GM19023 (cell line): ENCODE measurements around the gene TMIGD3.

ENCODE experiments used
- ATAC-seq: cut with Tn5 transposase; IDR thresholded peaks from one replicate; pipeline ENCODE4 v1.9.1; 2021; ENCODE audit warnings: mild to moderate bottlenecking, moderate library complexity; ENCODE audit not compliant: unreplicated experiment

TMIGD3 gene

DNA sequence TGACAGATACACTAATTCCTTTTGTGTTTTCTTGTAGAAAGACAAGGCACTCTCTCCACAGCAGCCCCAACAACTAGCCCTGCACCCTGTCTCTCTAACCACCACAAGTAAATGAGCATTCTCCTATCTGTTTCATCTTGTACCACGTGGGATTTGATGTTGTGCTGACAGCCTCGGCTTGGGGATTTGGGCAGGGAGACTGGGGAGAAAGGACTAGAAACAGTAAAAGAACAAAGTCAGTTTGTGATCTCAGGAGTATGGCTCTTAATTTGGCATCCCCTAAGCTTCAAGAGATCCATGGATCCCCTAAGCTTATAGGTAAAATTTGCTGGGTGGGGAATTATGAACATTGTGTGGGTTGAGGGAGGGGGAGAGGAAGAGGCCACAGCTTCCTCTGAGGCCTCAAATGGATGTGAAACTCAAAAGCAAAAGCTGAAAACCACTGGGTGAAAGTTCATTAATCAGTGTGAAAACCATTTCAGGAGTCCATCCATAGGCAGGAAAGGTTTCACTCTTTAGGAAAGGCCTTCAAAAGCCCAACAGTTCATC lies 26.6 kb downstream of the TMIGD3 start:
- ATAC-seq = peak; percentile 69

DNA sequence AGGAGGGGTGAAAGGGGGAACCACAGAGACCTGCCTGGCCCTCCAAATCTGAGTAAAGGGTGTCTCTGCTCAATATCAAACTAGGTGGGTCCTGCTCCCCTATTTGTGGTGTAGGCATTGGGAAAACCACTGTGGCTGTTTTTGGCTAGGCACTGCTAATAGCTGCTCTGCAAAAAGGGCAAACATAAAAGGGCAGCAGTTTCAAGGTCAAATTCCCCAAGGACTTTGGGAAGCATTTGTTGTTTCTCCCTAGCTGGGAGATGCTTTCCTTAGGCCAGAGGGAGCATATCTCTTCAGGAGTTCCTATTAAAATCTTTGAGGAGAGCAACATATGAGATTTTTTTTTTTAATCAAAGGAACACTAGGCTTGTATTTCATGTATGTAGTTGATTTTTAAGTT lies 27.2 kb downstream of the TMIGD3 start:
- ATAC-seq = no peak

DNA sequence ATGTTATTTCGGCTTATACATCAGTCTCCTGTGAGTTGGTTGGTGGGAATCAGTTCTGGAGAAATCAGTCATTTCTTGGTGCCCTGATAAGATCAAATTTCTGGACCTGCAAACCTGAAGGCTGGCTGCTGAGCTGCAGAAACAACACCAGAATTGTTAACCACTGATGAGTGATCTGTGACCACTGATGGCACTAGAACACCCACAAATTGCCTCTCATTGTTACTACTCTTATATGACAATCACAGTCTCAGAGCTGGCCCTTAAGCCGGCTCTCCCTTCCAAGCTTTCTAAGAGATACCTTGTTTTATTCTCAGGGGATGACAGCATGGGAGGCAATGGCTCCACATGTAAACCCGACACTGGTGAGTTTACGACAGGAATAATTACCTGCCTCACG lies 27.7 kb downstream of the TMIGD3 start:
- ATAC-seq = no peak

DNA sequence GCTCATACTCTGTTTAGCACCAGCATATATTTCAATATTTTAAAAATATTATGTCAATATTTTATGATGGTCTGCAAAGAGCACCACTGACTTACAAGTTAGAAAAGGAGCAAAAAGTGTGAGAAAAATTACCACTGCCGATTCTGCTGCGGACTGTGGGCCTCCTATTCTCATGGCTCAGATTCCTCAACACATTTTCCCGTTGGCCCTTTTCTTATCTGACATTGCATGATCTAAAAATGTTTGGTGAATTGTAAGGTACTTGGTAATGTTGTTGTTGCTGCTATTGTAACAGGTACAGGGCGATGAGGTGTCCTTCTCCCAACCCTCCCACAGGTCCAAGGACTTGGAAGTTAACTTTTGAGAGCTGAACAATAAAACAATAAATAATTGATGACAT lies 28.9 kb downstream of the TMIGD3 start:
- no peak for ATAC-seq

DNA sequence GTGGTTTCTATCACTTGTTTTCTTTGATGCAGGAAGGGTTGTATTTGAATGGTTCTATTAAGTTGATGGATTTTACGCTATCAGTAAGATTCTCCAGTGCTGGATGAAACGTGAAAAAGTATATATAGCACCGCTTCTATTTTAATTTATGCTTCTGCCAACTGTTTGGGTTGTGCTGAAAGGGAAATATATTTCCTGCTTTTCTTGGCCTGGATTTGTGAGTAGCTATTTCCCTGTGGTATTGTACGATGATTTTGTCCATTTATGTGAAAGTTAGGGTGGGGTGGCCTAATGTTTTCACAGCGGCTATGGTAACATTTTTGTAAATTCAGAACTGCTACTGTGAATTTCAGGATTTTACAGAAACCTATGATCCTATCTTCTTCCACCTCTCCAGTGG lies 29.3 kb downstream of the TMIGD3 start:
- ATAC-seq = no peak

DNA sequence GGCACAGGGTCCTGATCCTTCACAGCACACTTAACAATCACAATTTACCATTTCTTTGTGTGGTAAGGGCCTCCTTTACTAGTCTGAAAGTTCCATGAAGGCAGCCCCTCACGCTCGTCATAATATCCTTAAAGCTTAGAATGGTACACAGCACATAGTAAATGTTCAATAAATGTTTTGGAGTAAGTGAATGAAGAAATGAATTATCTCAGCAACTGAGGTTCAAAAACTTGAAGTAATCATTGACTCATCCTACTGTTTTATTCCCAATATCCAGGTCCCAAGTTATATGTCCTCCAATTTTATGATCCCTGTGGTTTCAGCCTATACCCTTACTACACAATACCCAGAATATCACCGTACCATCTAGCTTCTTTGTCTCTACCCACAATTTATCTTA lies 31.9 kb downstream of the TMIGD3 start:
- no peak for ATAC-seq

DNA sequence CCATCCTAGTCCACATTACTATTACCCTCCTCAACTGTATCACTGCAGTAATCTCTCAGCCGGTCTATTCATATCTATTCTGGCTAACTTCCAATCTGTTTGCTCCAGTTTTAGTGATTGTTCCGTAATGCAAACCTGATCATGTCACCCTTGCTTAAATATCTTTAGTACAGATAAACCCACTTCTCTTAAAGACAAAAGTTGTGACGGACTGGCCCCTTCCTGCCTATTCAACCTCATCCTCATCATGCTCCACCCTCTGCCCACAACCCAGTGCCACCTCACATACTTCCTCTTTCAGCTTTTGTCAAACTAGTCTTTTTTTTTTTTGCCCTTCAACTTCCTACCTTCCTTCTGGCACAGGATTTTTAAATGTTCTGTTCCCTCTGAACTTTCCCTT lies 32.4 kb downstream of the TMIGD3 start:
- ATAC-seq = no peak

DNA sequence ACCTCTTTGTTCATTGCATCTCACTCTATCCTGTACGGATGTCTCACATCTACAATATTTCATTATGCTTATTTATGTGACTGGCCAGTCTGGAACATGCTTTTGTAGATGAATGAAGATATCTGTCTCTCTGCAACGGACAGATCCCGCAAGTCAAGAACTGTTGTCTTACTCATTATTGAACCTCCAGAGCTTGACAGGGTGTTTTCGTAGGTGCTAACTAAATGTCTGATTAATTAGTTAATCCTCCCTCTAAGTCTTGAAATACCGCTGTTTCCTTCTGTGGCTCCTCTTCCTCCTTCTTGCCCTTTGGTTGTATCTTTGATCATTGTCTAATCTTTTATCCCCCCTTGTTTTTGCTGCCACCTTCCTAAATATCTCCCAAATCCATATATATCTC lies 32.8 kb downstream of the TMIGD3 start:
- no peak for ATAC-seq

DNA sequence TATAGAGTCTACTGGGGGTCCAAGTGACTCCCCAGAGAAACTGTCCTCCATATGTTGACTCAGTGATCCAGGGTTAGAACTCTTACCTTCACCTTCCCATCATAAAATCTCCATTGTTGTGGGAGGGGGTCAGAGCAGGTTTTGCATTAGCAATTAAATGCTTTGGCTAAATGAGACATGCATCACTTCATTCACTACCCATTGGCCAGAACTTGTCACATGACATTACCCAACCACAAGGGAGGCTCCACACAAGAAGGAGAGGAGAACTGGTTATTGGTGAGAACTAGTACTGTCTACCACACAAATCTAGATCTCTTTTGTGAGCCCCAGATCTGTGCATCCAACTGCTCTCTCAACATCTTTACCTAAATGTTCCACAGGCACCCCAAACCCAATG lies 33.9 kb downstream of the TMIGD3 start:
- no peak for ATAC-seq

DNA sequence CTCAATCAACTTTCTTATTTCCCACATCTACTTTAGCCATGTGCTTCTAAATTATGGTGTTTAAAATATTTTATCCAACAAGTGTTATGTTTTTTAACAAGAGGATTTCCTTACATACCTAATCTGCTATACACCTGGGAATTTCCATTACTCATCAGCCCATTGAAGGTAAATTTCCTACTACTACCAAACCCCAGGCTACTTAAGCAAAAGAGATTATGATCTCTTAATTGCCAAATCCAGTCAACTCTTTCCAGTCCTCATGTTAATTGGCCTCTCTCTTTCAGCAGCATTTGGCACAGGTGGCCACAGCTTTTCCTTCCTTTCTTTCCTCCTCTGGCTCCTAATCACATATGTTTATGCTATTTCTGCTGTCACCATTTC lies 34.7 kb downstream of the TMIGD3 start:
- ATAC-seq = no peak

DNA sequence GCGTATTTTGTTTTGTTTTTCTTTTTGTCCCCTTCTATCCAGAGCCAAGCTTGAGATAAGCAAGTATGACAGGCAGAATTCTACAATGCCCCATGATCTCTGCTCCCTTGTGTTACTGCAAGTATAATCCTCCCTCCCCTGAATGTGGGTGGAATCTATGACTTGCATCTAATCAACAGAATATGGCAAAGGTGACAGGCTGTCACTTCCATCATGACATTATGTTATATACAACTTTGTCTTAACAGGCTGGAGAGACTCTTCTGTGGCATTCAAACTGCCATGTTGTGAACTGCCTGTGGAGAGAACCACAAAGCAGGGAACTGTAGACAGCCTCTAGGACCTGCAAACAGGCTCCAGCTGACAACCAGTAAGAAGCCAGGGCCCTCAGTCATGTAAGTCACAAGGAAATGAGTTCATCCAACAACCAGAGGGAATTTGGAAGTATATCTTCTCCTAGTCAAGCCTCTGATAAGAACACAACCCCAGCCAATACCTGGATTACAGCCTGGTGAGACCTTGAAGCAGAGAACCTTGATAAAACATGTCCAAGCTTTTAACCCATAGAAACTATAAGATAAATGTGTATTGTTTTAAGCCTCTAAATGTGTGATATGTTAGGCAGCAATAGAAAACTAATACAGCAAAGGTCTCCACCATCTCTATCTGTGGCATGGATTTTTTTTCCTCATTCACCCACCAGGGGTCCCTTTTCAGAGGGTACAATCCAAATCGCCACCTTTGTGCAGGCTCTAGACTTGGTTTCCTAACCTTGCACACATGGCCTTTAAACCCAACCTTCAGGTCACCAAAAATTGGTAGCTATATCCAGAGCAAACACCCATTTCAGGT lies 35.3 kb downstream of the TMIGD3 start:
- no peak for ATAC-seq

DNA sequence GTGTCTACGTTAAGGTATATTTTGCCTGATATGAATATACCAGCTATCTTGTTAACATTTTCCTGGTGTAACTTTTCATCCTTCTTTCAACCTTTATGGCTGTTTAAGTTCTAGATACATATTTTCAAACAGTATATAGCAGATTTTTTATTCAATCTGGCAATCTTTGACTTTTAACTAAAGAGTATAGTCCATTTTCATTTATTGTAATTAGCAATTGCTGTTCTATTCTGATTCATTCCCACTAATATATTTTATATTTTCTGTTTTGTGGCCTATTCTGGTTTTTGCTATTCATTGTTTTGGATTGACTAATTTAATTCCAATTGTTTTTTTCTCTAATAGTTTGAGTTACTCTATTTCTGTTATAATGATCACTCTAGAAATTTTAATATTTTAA lies 37.0 kb downstream of the TMIGD3 start:
- no peak for ATAC-seq

DNA sequence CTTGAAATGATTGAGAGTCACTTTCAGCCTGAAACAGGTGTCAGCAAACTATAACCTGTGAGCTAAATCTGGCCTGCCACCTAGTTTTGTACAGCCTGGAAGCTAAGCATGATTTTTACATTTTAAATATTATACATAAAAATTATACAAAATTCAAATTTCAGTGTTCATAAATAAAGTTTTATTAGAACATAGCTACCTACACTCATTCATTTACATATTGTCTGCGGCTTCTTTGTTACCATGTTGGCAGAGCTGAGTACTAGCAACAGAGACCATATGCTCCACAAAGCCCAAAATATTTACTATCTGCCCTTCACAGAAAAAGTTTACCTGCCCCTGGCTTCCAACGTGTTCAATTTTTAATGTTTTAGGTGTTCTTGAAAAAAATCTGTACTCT lies 37.7 kb downstream of the TMIGD3 start:
- ATAC-seq = no peak

DNA sequence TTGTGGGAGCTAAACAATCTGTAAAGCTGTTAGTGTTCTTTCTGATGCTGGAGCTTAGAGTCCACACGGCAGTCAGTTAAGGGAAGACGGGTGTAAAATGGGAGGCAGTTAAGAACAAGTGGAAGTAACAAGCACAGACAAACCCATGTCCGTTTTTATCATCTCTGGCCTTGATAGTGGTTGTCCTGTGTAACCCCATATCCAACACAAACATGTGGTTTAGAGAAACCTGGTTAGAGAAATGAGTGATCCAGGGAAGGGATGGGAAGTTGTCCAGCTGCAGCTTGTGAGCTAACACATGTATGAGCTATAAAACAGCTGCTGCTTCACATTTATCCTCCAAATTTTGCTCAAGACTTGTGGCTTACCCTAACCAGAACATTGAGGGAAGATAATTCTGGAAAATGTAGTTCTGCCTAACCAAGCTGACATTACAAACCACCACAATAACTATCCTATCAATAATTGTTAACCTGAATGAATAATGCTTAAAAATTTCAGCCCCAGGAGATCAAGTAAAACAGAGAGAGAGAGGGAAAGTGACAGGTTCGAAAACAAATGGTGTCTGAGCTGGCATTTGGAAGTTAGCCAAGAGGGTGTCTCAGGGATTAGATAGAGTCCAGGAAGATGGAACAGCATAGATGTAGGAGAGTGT lies 40.3 kb downstream of the TMIGD3 start:
- no peak for ATAC-seq

DNA sequence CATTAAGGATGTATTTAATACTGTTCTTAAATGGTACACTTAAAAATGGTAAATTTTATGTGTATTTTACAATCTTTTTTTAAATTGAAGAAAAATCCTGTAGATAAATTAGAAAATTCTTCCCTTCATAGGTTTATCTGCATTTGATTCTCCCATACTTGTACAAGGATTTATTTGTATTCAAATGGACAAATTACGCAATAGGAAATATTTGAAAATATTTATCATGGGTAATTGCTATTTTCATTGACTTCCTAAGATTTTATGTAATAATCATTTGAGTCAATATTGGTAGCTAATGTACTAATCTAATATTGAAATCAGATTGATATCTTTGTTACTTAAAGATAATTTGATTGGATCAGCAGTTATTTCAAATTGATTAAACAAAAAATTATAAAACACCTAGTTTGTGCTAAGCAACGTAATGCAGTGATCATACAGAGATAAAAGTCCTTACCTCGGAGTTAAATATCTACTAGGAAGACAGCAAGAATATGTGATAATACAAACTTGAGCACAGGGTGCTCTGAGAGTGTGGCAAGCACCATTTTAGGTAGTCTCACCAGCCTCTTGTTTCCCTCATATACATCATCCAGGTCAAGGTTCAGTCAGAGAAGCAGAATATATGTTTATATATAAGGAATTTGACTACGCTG lies 40.9 kb downstream of the TMIGD3 start:
- ATAC-seq = no peak

DNA sequence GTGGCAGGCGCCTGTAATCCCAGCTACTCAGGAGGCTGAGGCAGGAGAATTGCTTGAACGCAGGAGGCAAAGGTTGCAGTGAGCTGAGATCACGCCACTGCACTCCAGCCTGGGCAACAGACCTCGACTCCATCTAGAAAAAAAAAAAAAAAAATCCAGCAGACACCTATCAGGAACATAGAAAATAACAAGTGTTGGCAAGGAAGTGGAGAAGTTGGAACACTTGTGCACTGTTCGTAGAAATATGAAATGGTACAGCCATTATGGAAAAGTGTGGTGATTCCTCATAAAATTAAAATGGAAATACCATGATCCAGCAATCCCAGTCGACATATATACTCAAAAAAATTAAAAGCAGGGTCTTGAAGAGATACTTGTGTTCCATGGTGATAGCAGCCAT lies 41.7 kb downstream of the TMIGD3 start:
- no peak for ATAC-seq

DNA sequence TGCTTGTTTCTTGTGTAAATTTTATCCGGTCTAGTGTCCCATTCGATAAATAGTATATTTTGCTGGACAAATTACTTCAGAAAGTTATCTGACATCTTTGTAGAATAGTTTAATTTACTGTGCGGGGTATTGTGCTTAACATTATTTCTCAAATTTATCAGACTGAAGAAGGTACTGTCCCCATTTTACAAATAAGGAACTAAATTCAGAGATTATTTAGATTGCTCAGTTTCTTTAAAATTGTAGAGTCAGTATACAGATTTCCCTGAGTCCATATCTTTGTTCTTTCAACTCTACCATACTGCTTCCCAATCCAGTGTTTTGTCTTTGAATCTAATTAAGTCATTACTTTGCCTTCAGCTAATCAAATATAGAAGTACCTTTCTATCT lies 47.8 kb downstream of the TMIGD3 start:
- no peak for ATAC-seq

DNA sequence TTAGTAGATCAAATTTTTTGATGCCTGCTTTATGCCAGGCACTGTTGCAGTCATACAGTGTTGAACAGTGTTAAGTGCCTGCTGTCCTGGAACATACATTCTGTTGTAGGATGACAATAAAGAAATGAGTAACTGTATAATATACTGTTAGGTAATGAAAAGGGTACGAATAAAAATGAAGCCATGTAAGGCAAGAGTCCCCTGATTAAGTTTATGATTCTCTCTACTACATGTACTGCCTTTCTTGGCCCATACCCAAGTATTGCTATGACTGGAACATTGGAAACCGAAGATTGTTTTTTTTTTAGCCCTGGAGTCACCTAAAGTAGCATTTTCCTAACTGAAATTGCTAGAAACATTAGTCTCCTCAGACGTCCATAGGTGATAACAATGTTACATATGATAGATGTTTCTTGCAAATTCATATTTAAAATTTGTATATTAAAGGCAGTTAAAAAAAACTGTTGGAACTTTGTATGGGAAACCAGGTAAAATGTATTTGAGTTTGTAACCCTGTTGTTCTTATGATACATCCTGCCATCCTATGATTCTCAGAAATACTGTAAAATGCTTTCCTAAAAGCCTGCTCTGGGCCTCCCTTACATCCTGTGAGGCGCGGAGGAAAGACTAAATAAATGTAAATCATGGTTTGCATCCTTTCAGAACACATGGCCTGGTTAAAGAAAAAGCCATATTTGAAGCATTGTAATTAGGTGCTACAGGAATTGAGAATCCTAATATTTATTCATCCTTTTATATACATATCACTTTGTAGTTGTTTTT lies 48.4 kb downstream of the TMIGD3 start:
- no peak for ATAC-seq

DNA sequence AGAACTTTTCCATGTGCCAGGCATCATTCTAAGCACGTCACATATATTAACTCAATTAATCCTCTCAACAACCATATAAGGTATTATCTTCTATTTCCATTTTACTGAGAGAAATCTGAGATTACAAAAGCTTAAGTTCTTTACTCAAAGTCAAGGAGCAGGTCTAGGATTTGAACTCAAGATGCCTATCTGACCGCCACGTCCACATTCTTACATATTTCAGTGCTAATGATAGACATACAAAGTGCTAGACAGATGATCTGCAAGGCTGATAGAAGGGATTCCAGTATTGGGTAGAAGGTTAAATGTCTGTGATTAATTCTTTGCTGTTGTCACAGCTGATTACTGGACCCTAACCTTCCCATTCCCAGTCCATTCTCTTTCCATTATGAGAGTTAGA lies 49.7 kb downstream of the TMIGD3 start:
- no peak for ATAC-seq

DNA sequence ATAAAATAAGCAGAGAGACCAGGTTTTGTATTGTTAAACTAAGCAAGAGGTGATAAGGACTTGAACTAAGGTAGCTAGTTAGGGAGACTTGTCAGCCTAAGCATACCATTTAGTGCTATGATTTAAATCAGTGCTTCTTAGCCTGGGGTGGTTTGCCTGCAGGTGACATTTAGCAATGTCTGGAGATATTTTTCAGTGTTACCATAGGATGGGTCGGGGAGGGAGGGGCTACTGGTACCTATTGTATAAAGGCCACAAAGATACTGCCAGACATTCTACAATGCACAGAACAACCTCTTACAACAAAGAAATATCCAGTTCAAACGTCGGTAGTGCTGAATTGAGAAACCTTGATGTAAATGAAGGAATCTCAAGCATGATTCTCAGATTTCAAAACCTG lies 50.9 kb downstream of the TMIGD3 start:
- no peak for ATAC-seq

DNA sequence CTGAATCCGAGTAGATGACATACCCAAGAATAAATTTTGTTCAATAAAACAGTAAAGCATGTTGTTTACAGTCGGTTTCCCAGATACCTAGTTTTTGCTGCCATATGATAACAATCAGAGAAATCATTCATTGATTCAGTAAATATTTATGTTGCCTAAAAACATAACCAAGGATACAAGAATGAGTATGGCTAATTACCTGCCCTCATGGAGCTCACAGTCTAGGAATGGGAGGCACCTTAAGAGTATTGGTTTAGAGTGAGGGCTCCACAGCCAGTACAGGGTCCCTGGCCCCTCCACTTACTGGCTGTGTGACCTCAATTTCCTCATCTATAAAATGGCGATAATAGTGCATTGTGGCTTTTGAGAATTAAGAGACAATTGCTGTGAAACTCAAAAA lies 53.2 kb downstream of the TMIGD3 start:
- no peak for ATAC-seq
